ENCODE measurements around the gene BCCIP.

- no peak for TF ChIP-seq HNF4G (IDR thresholded peaks at IDR 0.05)
- no peak for TF ChIP-seq FOXA1 (IDR thresholded peaks at IDR 0.05)
These were observed 23.5 kb downstream of the BCCIP start for GRCh38 chr10:125846894-125847293.

All from liver (tissue), 2 donors.